NCI-H2227 treated with DMSO at 0.1 percent for 48 hours (cell line): ENCODE results near the gene ITPR1.
"Not testable (repeated sequence)": the region's sequence is repeated elsewhere in the genome, so short reads cannot be mapped to it uniquely, and the experiment has no call there.

ENCODE experiments used
- DNase-seq: peaks from one replicate; lab custom pipeline; 2025; lab: John Stamatoyannopoulos, UW

ITPR1 gene

DNA sequence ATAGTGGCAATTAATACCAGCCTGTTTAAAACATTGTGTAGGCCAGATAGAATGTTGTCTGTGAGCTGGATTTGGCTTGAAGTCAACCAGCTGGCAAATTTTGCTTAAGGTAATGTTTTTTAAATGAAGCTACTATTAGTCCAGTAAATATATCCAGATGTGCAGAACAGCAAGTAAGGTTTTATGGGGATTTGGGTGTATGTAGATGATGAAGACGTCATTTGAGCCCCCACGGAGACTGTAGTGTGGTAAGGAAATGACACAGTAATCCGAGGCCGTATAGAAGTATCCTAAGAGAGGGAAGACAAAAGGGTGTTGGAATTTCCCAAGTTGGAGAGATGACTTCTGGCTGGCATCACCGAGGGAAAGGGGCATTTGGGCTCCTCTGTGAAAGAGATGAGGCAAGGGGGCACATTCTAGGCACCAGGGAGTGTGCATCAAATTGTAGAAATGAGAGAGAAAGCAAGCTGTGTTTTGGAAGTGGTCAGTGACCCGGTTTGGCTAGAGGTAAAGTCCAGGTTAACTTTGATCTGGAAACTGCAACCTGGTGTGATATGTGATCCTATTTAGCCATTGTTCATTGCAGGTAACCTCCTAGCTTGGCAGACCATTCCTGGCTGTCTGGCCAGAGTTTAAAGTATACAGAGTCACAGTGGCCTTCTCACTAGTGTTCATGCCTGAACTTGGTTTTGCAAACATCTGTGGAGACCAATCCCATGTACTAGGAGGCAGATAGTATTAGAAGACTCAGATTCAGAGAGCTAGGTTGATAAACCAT is 104.2 kb downstream of the ITPR1 start:
- no peak for DNase-seq

- not testable (repeated sequence) for DNase-seq
These were observed 105.1 kb downstream of the ITPR1 start for GRCh38 chr3:4598232-4598631.

- DNase-seq: no peak
These were observed 106.5 kb downstream of the ITPR1 start for GRCh38 chr3:4599612-4600011.

DNA sequence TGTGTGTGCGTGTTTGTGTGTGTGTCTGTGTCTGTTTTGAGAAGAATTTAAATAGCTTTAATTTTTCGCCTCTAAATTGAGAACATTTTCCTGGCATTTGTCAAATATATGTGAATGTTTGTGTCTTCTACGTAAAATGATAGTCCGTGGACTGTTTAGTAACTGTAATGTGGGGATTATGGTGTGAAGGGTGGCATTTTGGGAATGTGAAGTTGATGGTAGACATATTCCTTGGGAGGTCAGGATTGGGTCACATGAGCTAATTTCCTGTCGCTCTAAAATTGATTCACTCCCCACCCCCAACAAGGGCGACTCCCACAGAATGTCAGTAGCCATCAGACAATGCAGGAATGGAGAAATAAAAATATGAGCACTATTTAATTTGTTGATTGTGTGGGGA is 107.3 kb downstream of the ITPR1 start:
- no peak for DNase-seq

DNA sequence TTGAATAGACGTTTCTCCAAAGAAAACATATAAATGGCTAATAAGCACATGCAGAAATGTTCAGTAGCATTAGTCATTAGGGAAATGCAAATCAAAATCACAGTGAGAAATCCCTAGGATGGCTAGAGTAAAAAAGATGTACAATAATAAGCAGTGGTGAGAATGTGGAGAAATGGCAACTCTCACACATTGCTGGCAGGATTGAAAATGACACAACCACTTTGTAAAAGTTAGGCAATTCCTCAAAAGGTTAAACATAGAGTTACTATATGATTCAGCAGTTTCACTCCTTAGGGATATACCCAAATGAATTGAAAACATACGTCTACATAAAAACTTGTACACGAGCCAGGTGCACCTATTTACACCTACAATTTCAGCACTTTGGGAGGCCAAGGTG is 108.7 kb downstream of the ITPR1 start:
- no peak for DNase-seq

- no peak for DNase-seq
These were observed 111.5 kb downstream of the ITPR1 start for GRCh38 chr3:4604693-4605092.

- DNase-seq: no peak
These were observed 113.8 kb downstream of the ITPR1 start for GRCh38 chr3:4606911-4607310.

GRCh38 chr3:4613366-4613765 is 120.2 kb downstream of the ITPR1 start:
- DNase-seq: no peak

DNA sequence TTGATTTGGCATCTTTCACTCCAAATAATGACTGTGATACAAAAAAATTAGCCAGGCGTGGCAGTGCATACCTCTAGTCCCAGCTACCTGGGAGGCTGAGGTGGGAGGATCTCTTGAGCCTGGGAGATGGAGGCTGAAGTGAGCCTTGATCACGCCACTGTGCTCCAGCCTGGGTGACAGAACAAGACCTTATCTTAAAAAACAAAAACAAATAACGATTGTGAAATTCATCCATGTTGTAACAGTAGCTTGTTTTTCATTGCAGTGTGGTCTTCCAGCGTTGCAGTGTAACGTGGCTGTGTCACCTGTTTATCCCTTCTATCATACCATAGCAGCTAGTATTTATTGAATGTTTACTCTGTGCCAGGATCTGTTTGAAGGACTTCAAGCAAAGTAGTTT is 120.9 kb downstream of the ITPR1 start:
- DNase-seq: no peak

DNA sequence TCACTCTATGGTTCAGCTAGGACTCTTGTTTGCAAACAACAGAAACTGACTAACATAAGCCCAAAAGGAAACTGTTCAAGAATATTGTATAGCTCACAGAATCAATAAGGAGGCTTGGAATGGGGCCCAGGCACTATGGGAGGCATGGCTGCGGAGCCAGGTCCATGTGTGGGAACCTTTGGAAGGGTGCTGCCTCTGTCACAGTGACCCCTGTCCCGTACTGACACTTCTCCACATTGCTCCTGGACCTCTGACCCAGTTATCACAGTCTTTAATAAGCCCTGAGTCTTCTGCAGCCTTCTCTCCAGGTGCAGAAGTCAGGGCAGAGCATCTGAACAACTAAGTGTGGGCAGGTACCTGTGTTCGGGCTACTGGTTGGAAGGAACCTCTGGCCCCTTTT is 121.8 kb downstream of the ITPR1 start:
- DNase-seq: no peak

DNA sequence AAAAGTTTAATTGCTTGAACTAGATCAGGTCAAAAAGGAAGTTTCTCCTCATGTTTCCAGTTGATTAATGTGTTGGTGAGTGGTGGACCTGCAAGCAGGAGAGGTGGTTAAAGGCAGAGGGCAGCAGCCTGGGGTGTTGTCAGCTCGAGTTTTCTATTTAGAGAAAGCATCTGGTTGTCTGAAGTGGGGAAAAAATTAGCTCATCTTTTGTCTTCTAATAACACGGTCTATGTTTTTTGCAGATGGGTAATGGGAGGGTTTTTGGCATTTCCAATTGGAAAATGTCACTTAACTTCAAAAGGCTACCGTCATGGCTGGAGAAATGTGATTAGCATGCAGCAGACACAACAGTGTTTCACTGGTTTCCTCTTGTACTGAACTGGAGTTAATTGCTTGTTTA is 122.6 kb downstream of the ITPR1 start:
- peak; percentile 80 for DNase-seq

- no peak for DNase-seq
These were observed 130.4 kb downstream of the ITPR1 start for GRCh38 chr3:4623421-4623999.

DNA sequence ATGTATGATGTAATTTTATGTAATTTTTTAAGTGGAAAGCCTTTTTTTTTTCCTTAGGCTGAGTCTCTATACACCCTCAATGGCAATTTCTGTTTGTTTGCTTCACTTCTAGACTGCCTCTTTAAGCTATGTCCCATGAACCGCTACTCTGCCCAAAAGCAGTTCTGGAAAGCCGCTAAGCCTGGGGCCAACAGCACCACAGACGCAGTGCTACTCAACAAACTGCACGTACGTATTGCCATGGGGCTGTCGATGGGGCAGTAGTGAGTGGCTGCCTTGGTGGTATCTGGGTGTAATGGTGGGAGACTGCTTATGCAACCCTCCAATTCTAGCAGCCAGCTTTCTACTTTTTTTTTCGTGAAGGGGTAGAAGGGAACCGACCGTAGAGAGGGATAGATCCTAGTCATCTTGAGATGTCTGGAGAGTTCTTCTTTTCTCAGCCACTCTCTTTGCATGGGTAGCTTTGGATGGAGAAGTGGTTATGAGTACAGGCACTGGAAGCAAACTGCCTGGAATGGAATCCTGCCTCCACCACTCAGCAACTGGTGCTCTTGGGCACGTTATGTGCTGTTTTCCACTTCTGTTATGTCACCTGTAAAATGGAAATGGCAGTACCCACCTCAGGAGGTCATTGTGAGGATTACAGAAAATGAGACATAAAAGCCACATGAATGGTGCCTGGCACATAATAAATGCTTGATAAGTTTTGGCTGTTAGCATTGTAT is 134.7 kb downstream of the ITPR1 start:
- no peak for DNase-seq

GRCh38 chr3:4629095-4630007 is 136.2 kb downstream of the ITPR1 start:
- no peak for DNase-seq

DNA sequence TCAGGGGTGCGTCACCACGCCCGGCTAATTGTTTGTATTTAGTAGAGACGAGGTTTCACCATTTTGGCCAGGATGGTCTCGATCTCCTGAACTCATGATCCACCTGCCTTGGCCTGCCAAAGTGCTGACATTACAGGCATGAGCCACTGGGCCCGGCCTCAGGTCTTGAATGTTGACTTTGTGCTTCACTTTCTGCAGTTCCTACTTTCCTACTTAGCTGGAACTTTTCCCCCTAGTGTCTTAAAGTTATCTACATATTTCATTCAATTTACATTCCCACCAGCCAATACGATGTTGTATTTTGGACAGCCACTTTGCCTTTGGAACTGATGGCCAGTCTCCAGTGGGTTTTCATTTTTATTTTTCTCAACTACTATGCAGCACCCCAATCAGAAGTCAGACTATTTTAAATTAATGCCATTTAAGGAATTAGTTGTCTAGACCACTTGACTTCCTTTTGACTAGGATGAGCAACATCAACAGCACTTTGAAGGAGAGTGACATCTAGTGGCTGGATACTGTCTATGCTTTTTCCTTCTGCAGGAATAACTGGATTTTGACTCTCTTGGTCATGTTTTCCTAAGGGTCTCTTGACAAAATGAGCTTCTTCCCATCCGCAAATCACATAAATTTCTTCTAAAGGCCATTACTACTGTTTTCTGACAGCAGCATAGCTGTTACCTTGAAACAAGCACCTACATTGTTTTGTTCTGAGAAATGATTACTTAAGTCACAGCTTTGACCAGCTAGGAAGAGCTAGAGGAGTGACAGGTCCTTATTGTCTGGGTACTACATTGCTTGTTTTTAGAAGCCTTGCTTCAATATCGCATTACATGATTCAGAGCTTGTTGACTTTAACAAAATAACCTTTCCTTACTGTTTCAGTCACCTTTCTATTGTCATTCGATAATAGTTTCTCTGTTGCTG is 140.2 kb downstream of the ITPR1 start:
- DNase-seq: peak; percentile 66

GRCh38 chr3:4634894-4635293 is 141.7 kb downstream of the ITPR1 start:
- DNase-seq: no peak

GRCh38 chr3:4637265-4637664 is 144.1 kb downstream of the ITPR1 start:
- DNase-seq: no peak

GRCh38 chr3:4641863-4642563 is 148.9 kb downstream of the ITPR1 start:
- no peak for DNase-seq

DNA sequence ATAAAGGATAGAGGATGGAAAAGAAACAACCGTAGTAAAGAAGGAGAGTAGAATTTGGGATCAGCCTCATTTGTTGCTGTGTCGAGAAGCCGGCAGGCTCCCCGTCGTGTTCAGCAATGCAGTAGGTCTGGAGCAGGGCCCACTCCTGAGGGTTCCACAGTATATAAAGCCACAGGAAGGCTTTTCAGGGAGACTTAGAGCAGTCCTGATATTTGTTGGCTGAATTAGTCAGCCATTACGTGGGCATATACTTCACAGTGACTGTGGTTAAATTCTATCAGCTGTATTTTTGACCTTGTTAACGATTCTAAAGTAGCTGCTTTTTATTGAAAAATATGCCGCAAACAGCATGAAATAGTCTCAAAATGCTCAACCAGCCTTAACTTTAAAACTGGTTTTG is 149.5 kb downstream of the ITPR1 start:
- no peak for DNase-seq

DNA sequence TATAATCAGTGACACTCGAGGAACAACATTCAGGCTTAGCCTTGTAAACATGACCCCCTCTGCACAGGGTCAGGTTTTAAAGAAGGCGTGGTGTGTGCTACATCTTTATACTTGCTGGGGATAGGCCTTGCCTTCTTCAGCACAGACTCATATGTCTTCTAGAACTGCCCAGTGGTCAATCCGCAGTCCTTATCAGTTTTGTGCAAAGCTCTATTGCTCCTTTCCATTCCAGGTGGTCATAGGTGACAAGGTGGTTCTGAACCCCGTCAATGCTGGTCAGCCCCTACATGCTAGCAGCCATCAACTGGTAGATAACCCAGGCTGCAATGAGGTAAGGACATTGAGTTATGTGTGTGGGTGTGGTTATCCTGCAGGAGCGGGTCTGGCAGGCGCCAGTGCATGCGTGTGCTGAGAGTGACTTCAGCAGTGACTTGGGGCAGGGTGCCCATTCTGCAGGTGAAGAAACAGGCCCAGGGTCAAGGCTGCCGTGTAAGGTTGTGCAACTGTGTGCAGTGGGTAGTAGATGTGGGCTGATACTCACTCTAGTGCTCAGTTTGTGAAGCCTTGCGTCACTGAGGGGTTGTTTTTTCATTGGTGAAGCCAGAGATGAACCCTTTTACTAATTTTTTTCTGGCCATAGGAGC is 150.9 kb downstream of the ITPR1 start:
- DNase-seq: no peak
